Measurements from ENCODE around the gene MTIF3. TPM values are rescaled to one million over a fixed set of nuclear protein-coding genes. Genes with fewer than 3 reads are reported as not detected.

Gene MTIF3
- total and polyA plus RNA-seq, 4 donors, result 26.9 to 64.7 (median 46.6) TPM

- DNase-seq (no peak), ATAC-seq (ENCODE audit: insufficient read depth, low FRiP score) (no peak)
- no peak overlapping the region for H3K9ac ChIP-seq (ENCODE audit: insufficient read depth in 1 of 2, low read length in 2 of 2)
- H3K27me3 ChIP-seq (ENCODE audit: control insufficient read depth in 3 of 3, insufficient read depth in 3 of 3, low read length in 2 of 3), result peaks cover 0 to 2% (median 0%) of the 10 kb centered on the region in 3 donors
- TF ChIP-seq, protein P1, sequence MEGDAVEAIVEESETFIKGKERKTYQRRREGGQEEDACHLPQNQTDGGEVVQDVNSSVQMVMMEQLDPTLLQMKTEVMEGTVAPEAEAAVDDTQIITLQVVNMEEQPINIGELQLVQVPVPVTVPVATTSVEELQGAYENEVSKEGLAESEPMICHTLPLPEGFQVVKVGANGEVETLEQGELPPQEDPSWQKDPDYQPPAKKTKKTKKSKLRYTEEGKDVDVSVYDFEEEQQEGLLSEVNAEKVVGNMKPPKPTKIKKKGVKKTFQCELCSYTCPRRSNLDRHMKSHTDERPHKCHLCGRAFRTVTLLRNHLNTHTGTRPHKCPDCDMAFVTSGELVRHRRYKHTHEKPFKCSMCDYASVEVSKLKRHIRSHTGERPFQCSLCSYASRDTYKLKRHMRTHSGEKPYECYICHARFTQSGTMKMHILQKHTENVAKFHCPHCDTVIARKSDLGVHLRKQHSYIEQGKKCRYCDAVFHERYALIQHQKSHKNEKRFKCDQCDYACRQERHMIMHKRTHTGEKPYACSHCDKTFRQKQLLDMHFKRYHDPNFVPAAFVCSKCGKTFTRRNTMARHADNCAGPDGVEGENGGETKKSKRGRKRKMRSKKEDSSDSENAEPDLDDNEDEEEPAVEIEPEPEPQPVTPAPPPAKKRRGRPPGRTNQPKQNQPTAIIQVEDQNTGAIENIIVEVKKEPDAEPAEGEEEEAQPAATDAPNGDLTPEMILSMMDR (IDR thresholded peaks at IDR 0.05; ENCODE audit: control extremely low read depth, extremely low read depth), result no peak
- H3K36me3 ChIP-seq (ENCODE audit: control insufficient read depth in 4 of 4, insufficient read depth in 4 of 4, low read length in 4 of 4), result no peaks in the 10 kb centered on the region
- 39 to 45% methylated on average over 10 of the region's 10 CpGs for WGBS, 2 donors
- no peak overlapping the region for H3K27ac ChIP-seq (ENCODE audit: low read depth in 1 of 2, low read length in 1 of 2)
- H3K4me3 ChIP-seq, result no peak overlapping the region
- no peaks in the 10 kb centered on the region for H3K4me1 ChIP-seq (ENCODE audit: control insufficient read depth in 5 of 5, insufficient read depth in 5 of 5, low read length in 5 of 5)
- peaks cover 0 to 4% (median 0%) of the 10 kb centered on the region in 4 donors for H3K9me3 ChIP-seq (ENCODE audit: control insufficient read depth in 4 of 4, insufficient read depth in 3 of 4, low read length in 3 of 4)
Observed at GRCh38 chr13:27476943-27477703, 26.8 kb upstream of the MTIF3 start.

- H3K27ac ChIP-seq (ENCODE audit: low read depth in 1 of 2, low read length in 1 of 2), result no peak overlapping the region
- H3K4me1 ChIP-seq (ENCODE audit: control insufficient read depth in 5 of 5, insufficient read depth in 5 of 5, low read length in 5 of 5), result no peaks in the 10 kb centered on the region
- H3K9me3 ChIP-seq (ENCODE audit: control insufficient read depth in 4 of 4, insufficient read depth in 3 of 4, low read length in 3 of 4), result no peaks in the 10 kb centered on the region
- peaks cover 0 to 2% (median 0%) of the 10 kb centered on the region in 3 donors for H3K27me3 ChIP-seq (ENCODE audit: control insufficient read depth in 3 of 3, insufficient read depth in 3 of 3, low read length in 2 of 3)
- TF ChIP-seq, protein P1 (IDR thresholded peaks at IDR 0.05; ENCODE audit: control extremely low read depth, extremely low read depth), result no peak
- WGBS, 2 donors, result 94% methylated on average over 13 of the region's 13 CpGs
- no peak overlapping the region for H3K4me3 ChIP-seq
- DNase-seq (no peak), ATAC-seq (ENCODE audit: insufficient read depth, low FRiP score) (no peak)
- H3K9ac ChIP-seq (ENCODE audit: insufficient read depth in 1 of 2, low read length in 2 of 2), result no peak overlapping the region
- H3K36me3 ChIP-seq (ENCODE audit: control insufficient read depth in 4 of 4, insufficient read depth in 4 of 4, low read length in 4 of 4), result no peaks in the 10 kb centered on the region
Observed at GRCh38 chr13:27474751-27475268, 24.4 kb upstream of the MTIF3 start.

DNA sequence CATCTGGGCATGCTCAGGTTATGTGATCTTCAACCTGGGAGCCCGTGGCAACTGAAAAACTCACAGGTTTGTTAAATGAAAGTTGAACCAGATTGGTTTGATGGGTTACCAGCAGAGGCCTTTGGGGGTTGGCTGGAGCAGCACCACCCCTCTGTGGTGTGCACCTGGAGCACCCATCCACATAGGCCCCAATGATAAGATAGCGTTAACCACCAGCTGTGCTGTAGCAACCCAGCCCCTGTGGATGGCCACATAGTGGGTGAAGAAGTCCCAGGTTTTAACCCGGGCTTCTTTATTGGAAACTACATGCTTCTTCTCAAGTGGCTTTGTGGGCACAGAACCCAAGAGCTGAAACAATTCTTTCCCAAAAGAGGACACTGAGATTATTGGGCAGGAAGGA, 22.6 kb upstream of the MTIF3 start:
- ATAC-seq (ENCODE audit: insufficient read depth, low FRiP score) (no peak), DNase-seq (no peak)
- WGBS, 2 donors, result 83 to 88% methylated on average over 3 of the region's 3 CpGs
- no peaks in the 10 kb centered on the region for H3K9me3 ChIP-seq (ENCODE audit: control insufficient read depth in 4 of 4, insufficient read depth in 3 of 4, low read length in 3 of 4)
- H3K4me1 ChIP-seq (ENCODE audit: control insufficient read depth in 5 of 5, insufficient read depth in 5 of 5, low read length in 5 of 5), result peaks cover 0 to 1% (median 0%) of the 10 kb centered on the region in 5 donors
- TF ChIP-seq, protein P1 (IDR thresholded peaks at IDR 0.05; ENCODE audit: control extremely low read depth, extremely low read depth), result no peak
- H3K9ac ChIP-seq (ENCODE audit: insufficient read depth in 1 of 2, low read length in 2 of 2), result no peak overlapping the region
- H3K36me3 ChIP-seq (ENCODE audit: control insufficient read depth in 4 of 4, insufficient read depth in 4 of 4, low read length in 4 of 4), result no peaks in the 10 kb centered on the region
- H3K27me3 ChIP-seq (ENCODE audit: control insufficient read depth in 3 of 3, insufficient read depth in 3 of 3, low read length in 2 of 3), result no peaks in the 10 kb centered on the region
- no peak overlapping the region for H3K27ac ChIP-seq (ENCODE audit: low read depth in 1 of 2, low read length in 1 of 2)
- no peak overlapping the region for H3K4me3 ChIP-seq
